Thymus (tissue), 11 donors: Measurements from ENCODE around the gene MRPL54. TPM values are rescaled to one million over a fixed set of nuclear protein-coding genes. Genes with fewer than 3 reads are reported as not detected.
"Not testable (repeated sequence)": the region's sequence is repeated elsewhere in the genome, so short reads cannot be mapped to it uniquely, and the experiment has no call there.

Source experiments
- DNase-seq, 9 donors: peaks; one replicate each; pipeline ENCODE4 v3.0.0-alpha.2; 2013; ENCODE audit warnings: low spot score in 9 of 9, low read depth in 6 of 9, missing footprints in 1 of 9
- H3K27ac ChIP-seq, 2 donors: one replicate each; pipeline ENCODE4 v1.5.1; 2013; ENCODE audit warnings: control low read depth in 1 of 2, low read depth in 1 of 2, low read length in 1 of 2, mild to moderate bottlenecking in 1 of 2, moderate library complexity in 1 of 2
- H3K27me3 ChIP-seq, 2 donors: one replicate each; pipeline ENCODE4 v1.5.1; 2013; ENCODE audit warnings: low read length in 1 of 2; ENCODE audit not compliant: control insufficient read depth in 2 of 2, insufficient read depth in 1 of 2
- H3K36me3 ChIP-seq, 2 donors: one replicate each; pipeline ENCODE4 v1.5.1; 2013; ENCODE audit warnings: low read length in 1 of 2, mild to moderate bottlenecking in 1 of 2, moderate library complexity in 1 of 2; ENCODE audit not compliant: control insufficient read depth in 2 of 2, insufficient read depth in 2 of 2
- H3K4me1 ChIP-seq, 2 donors: one replicate each; pipeline ENCODE4 v1.5.1; 2013; ENCODE audit warnings: low read length in 2 of 2; ENCODE audit not compliant: control insufficient read depth in 2 of 2, insufficient read depth in 2 of 2
- H3K4me3 ChIP-seq, 2 donors: one replicate each; pipeline ENCODE4 v1.5.1; 2013; ENCODE audit warnings: low read length in 2 of 2, control low read depth in 1 of 2, mild to moderate bottlenecking in 1 of 2
- H3K9me3 ChIP-seq, 2 donors: one replicate each; pipeline ENCODE4 v1.5.1; 2013; ENCODE audit warnings: low read length in 1 of 2, mild to moderate bottlenecking in 1 of 2; ENCODE audit not compliant: control insufficient read depth in 2 of 2, insufficient read depth in 1 of 2
- WGBS: extraction: QIAGEN DNeasy Blood & Tissue Kit; methylation state at CpG from one replicate; pipeline ENCODE4 v1.1.7; 2013; 5-methylcytosine and 5-hydroxymethylcytosine counted together
- polyA plus RNA-seq: library from polyadenylated mRNA; stranded (reverse); fragments of 200-250 nt; gene quantifications from one replicate; pipeline ENCODE4 v1.2.3, GENCODE V29; 2013
- total RNA-seq: library from RNA; stranded (reverse); fragments of 120-200 nt; gene quantifications from one replicate; pipeline ENCODE4 v1.2.4, GENCODE V29; 2013
- donor health status: healthy.

Gene MRPL54
- total and polyA plus RNA-seq, 2 donors: 95.9 to 138 TPM

DNA sequence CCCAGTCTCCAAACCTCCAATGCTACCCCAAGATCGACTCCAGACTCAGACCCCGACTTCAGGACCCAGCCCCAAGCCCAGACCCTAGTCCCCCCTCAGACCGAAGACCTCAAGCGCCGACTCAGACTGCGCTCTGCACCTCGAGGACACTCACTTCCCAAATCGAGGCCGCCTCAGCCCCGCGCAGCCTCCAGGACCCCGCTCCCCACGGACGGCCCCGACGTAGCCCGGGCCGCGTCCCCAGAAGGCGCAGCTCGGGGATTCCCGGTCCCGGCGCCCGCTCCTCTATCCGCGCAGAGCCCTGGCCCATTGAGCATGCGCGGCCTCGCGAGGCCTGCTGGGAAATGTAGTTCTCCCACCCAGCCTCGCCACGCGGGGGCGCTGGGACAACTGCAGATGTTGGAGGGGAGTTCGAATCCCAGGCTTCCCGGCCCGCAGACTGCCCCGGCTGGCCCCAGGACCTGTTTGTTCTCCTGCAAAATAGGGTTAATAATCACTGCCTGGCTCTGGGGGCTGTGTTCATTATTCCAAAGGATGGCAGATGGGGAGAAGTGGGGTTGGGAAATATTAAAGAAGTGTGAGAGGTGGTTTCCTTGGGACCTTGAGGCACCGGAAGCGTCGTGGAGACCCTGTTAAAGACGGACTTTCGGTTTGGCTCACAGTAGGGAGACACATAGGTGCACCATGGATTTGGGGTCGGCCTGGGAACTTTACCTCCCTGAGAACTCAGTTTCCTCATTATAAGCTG lies 926 bp upstream of the MRPL54 start, which contains the start of gene APBA3:
Gene APBA3 (minus strand): TSS at position 311 of the 748 bp plus-strand sequence. CDS start 1,428 bp downstream, outside the sequence.
- Histone ChIP-seq H3K9me3 (no peaks in the 10 kb centered on the region), H3K27me3 (no peaks in the 10 kb centered on the region), H3K27ac (peak within 1 kb of the TSS; percentile 99 to 100), H3K4me1 (peaks cover 11 to 18% of the 10 kb centered on the region in 2 donors), H3K4me3 (peak within 1 kb of the TSS; percentile 96 to 99), H3K36me3 (peaks cover 25 to 29% of the 10 kb centered on the region in 2 donors)
- DNase-seq: peak; percentile 70 to 95 (median 89)
- WGBS: 5% methylated on average over 45 of the region's 45 CpGs

DNA sequence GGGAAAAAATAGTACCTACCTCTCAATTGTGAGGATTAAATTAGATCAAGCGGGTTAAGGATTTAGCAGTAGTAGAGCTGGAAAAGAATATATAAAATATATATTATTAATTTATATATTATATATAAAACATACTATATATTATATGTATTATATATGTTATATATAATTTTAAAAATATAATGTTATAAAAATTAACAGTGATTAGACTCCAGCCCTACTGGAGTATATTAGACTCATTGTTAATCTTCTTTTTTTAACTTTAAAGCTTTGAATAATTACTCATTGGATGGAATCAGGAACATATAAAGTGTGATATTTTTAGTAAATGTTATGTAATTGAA lies 380 bp upstream of the MRPL54 start:
- Histone ChIP-seq H3K36me3 (peaks cover 28 to 33% of the 10 kb centered on the region in 2 donors), H3K27ac (peak overlapping the region in 1 of 2 donors; percentile 99), H3K27me3 (no peaks in the 10 kb centered on the region), H3K9me3 (no peaks in the 10 kb centered on the region), H3K4me3 (peak overlapping the region in 1 of 2 donors; percentile 96), H3K4me1 (peaks cover 11 to 18% of the 10 kb centered on the region in 2 donors)
- no peak for DNase-seq
- WGBS: 80% methylated on average over 1 of the region's 1 CpG

DNA sequence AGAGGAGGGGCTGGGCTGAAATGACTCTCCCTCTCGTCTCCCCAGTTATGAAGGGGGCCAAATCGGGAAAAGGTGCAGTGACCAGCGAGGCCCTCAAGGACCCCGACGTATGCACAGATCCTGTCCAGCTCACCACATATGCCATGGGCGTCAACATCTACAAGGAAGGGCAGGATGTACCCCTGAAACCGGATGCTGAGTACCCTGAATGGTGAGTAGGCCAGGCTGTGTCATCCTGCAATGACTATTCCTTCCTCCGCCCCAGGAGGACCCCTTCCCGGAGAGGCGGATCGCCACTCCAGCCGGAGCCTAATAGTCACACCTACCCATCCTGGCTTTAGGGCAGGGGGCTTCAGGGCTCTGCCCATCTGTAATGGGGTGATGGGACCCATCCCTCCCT lies 2.6 kb downstream of the MRPL54 start:
- H3K4me3 ChIP-seq: no peak overlapping the region
- no peaks in the 10 kb centered on the region for H3K27me3 ChIP-seq
- H3K4me1 ChIP-seq: peaks cover 11 to 18% of the 10 kb centered on the region in 2 donors
- no peaks in the 10 kb centered on the region for H3K9me3 ChIP-seq
- 98% methylated on average over 12 of the region's 12 CpGs for WGBS
- DNase-seq: no peak
- no peak overlapping the region for H3K27ac ChIP-seq
- H3K36me3 ChIP-seq: peaks cover 30 to 44% of the 10 kb centered on the region in 2 donors

DNA sequence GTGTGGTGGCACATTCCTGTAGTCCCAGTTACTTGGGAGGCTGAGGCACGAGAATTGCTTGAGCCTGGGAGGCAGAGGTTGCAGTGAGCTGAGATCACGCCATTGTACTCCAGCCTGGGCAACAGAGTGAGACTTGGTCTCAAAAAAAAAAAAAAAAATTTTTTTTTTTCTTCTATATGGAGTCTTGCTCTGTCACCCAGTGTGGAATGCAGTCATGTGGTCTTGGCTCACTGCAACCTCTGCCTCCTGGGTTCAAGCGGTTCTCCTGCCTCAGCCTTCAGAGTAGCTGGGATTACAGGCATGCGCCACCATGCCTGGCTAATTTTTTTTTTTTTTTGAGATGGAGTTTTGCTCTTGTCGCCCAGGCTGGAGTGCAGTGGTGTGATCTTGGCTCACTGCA lies 3.3 kb downstream of the MRPL54 start:
- not testable (repeated sequence) for H3K9me3 ChIP-seq, H3K27me3 ChIP-seq, H3K27ac ChIP-seq, H3K4me3 ChIP-seq, DNase-seq
- peaks cover 30 to 44% of the 10 kb centered on the region in 2 donors for H3K36me3 ChIP-seq
- peaks cover 7 to 17% of the 10 kb centered on the region in 2 donors for H3K4me1 ChIP-seq
- 97% methylated on average over 5 of the region's 5 CpGs for WGBS

DNA sequence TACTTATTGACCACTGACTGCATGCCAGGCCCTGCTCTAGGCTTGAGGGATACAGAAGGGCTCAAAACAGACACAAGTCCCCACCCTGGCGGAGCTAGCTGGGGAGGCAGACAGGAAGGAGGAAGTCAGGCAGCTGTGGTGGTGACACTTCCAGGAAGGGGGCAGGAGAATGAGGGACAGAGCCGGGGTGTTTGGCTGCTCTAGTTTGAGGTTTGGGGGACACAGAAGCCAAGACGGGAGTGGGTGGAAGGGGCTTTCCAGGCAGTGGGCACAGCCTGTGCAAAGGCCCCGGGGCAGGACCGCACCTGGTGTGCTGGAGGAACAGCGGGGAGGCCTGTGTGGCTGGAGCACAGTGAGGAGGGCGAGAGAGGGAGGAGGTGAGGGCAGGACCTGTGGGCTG lies 4.0 kb downstream of the MRPL54 start:
- Histone ChIP-seq H3K27me3 (no peaks in the 10 kb centered on the region), H3K9me3 (no peaks in the 10 kb centered on the region), H3K36me3 (peaks cover 30 to 44% of the 10 kb centered on the region in 2 donors), H3K4me3 (no peak overlapping the region), H3K4me1 (peaks cover 4 to 12% of the 10 kb centered on the region in 2 donors), H3K27ac (no peak overlapping the region)
- WGBS: 96% methylated on average over 7 of the region's 7 CpGs
- DNase-seq: no peak

DNA sequence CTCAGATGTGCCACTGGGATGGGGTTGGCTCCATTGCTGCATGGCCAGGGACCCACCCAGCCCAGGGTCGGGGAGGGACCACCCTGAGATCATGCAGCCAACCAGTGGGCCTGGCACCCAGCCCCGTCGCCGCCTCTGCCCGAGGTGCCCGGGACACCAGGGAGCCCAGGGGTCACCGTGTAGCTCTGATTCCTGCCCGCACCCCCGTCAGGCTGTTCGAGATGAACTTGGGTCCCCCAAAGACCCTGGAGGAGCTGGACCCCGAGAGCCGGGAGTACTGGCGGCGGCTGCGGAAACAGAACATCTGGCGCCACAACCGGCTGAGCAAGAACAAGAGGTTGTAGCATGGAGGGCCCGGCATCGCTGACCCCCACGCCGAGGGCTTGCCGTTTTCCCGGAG lies 4.6 kb downstream of the MRPL54 start:
- Histone ChIP-seq H3K9me3 (no peaks in the 10 kb centered on the region), H3K36me3 (peaks cover 30 to 44% of the 10 kb centered on the region in 2 donors), H3K27me3 (no peaks in the 10 kb centered on the region), H3K4me1 (peaks cover 0 to 7% of the 10 kb centered on the region in 2 donors), H3K27ac (peak overlapping the region in 1 of 2 donors; percentile 9), H3K4me3 (no peak overlapping the region)
- DNase-seq: no peak
- 99% methylated on average over 23 of the region's 23 CpGs for WGBS

DNA sequence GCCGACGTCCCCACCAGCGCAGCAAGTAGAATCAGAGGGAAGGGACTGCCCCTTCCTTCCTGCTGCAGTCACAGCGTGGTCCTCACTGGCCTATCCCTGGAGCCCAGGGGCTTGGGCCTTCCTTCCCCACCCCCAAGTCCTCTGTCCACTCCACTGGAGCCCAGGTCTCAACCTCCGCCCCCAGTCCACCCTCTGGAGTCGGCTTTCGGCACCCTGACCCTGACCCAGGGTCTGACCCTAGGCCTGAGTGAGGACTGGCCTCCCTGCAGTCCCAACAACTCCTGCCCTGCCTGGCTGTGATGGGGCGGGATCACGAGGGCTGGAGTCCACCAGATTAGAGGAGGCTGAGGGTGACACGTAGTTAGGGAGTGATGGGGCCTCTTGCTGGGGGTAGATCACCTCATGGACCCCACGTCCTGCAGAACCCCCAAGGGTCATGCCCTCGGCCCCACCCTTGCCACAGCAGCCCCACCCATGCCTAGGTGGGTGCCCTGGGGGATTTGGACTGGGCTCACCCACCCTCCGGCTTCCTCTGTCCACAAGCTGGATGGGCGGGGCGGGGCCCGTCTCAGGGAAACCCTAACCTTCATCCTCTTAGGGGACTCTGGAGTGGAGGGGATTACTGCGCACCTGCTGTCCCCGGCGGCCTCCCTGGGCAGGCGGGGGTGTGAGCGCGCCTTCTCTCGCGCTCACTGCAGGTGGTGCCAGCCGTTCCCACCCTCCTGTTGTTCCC lies 5.7 kb downstream of the MRPL54 start:
- peaks cover 30 to 44% of the 10 kb centered on the region in 2 donors for H3K36me3 ChIP-seq

DNA sequence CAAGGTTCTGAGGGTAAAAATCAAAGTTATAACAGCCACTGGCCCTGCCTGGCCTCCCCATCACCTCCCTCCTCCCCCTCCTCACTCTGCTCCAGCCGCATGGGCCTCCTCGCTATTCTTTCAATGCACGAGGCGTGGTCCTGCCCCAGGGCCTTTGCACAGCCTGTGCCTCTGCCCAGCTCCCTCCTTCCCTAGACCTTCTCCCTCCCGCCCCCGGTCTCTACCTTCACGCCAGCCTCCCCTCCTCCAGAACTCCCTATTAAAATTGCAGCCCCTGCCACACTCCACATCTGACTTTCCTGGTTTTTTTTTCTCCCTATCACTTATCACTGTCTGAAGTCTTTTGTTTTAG lies 6.2 kb downstream of the MRPL54 start:
- WGBS: over 99% methylated on average over 7 of the region's 7 CpGs
- Histone ChIP-seq H3K4me3 (no peak overlapping the region), H3K36me3 (peaks cover 30 to 44% of the 10 kb centered on the region in 2 donors), H3K27me3 (no peaks in the 10 kb centered on the region), H3K27ac (no peak overlapping the region), H3K4me1 (no peaks in the 10 kb centered on the region), H3K9me3 (no peaks in the 10 kb centered on the region)
- DNase-seq: no peak

More for the DNA sequence above, 5.7 kb downstream of the MRPL54 start:
- Histone ChIP-seq H3K4me3 (no peak overlapping the region), H3K27ac (no peak overlapping the region), H3K9me3 (no peaks in the 10 kb centered on the region), H3K27me3 (no peaks in the 10 kb centered on the region), H3K4me1 (peaks cover 0 to 4% of the 10 kb centered on the region in 2 donors)
- WGBS: 95% methylated on average over 25 of the region's 25 CpGs
- no peak for DNase-seq

DNA sequence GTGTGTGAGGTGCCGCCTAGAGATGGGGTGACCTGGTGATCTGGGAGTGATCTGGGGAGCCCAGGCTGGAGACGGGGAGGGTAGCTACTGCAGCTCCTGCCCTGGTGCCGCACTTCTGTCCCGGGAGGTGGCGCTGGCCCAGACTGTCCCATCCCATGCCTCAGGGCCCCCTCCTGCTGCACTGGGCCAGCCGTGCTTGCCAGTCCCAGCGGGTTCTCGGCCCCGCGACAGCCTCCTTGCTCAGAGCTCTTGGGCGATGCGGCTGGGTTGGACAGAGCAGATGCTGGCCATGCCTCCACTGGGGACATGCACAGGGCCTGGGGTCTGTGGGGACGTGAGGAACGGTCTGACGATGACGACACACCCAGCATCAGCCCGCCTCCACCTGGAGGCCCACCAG lies 7.0 kb downstream of the MRPL54 start:
- Histone ChIP-seq H3K36me3 (peaks cover 30 to 44% of the 10 kb centered on the region in 2 donors), H3K4me1 (no peaks in the 10 kb centered on the region), H3K27me3 (no peaks in the 10 kb centered on the region), H3K4me3 (no peak overlapping the region), H3K27ac (no peak overlapping the region), H3K9me3 (no peaks in the 10 kb centered on the region)
- 96% methylated on average over 17 of the region's 17 CpGs for WGBS
- DNase-seq: no peak
